ENCODE results near the gene FAM131B. TPM values are rescaled to one million over a fixed set of nuclear protein-coding genes. Genes with fewer than 3 reads are reported as not detected.

The FAM131B gene
- total and polyA plus RNA-seq, 2 of the 8 experiments (the other 6 are each of a cell fraction or from before 2014, with no cell fraction given), result 23.1 to 38.2 TPM

- DNase-seq (ENCODE audit: low read depth in 1 of 2, low spot score in 2 of 2) (no peak), FAIRE-seq (no peak)
- Histone ChIP-seq H2BK15ac (ENCODE audit: low read length) (no peak overlapping the region), H3K36me3 (ENCODE audit: control insufficient read depth in 2 of 4, insufficient read depth in 4 of 4, low read length in 3 of 4) (peaks cover 22 to 65% (median 37%) of the 10 kb centered on the region in 4 experiments), H3K4me2 (ENCODE audit: insufficient read depth in 1 of 2, low read depth in 2 of 2, low read length in 2 of 2) (peak overlapping the region in 1 of 2 experiments; percentile 25; a peak in 1 of 4 replicates), H4K91ac (replicated peaks; ENCODE audit: insufficient read length, low read length) (no peak overlapping the region), H3K9me3 (ENCODE audit: insufficient read depth in 2 of 2, low read depth in 1 of 2, low read length in 1 of 2) (no peaks in the 10 kb centered on the region), H2BK20ac (ENCODE audit: low read length) (no peak overlapping the region), H3K18ac (ENCODE audit: extremely low read depth, low read length) (no peak overlapping the region), H3K4ac (replicated peaks; ENCODE audit: insufficient read length, low read depth, low read length) (peak overlapping the region; percentile 88), H2AK5ac (ENCODE audit: low read depth, low read length) (no peak overlapping the region), H2BK12ac (ENCODE audit: low read depth, low read length) (no peak overlapping the region), H3K27me3 (replicated peaks in 1 of 4; ENCODE audit: control insufficient read depth in 3 of 4, extremely low read depth in 1 of 4, insufficient read depth in 3 of 4, low read length in 3 of 4) (no peaks in the 10 kb centered on the region), H3K56ac (replicated peaks; ENCODE audit: insufficient read length, low read depth, low read length) (no peak overlapping the region), H3K79me1 (ENCODE audit: low read depth, low read length) (peaks cover 30% of the 10 kb centered on the region), H4K8ac (ENCODE audit: extremely low read depth, insufficient read depth, low read length) (peak overlapping the region; percentile 32; the same call in 1 of the 2 replicates), H3K27ac (ENCODE audit: low read depth, low read length) (peak overlapping the region; percentile 22; the same call in 1 of the 2 replicates), H4K20me1 (replicated peaks in 1 of 2; ENCODE audit: control insufficient read depth in 1 of 2, insufficient read depth in 2 of 2, low read length in 2 of 2) (peaks cover 42 to 57% of the 10 kb centered on the region in 2 experiments), H2BK5ac (ENCODE audit: low read depth, low read length) (peak overlapping the region; percentile 3; the same call in 1 of the 2 replicates), H4K5ac (ENCODE audit: insufficient read length, low read depth, low read length) (no peak overlapping the region), H3K9ac (replicated peaks in 1 of 4; ENCODE audit: extremely low read depth in 1 of 4, low read depth in 3 of 4, low read length in 3 of 4) (no peak overlapping the region; a peak in 1 of 7 replicates), H3K14ac (ENCODE audit: insufficient read length) (no peak overlapping the region), H3K79me2 (ENCODE audit: control insufficient read depth in 1 of 2, insufficient read depth in 2 of 2, low read length in 2 of 2) (peaks cover 3 to 48% of the 10 kb centered on the region in 2 experiments; a peak in 3 of 4 replicates), H3K4me3 (ENCODE audit: extremely low read depth in 1 of 4, insufficient read depth in 2 of 4, low read depth in 3 of 4, low read length in 4 of 4) (no peak overlapping the region), H2AFZ (ENCODE audit: low read length) (no peak overlapping the region), H3K4me1 (replicated peaks in 1 of 4; ENCODE audit: control insufficient read depth in 3 of 4, insufficient read depth in 4 of 4, low read length in 3 of 4) (peaks cover 2 to 18% (median 4%) of the 10 kb centered on the region in 4 experiments; a peak in 6 of 7 replicates), H2BK120ac (replicated peaks; ENCODE audit: low read depth, low read length) (no peak overlapping the region), H3K23me2 (ENCODE audit: low read depth, low read length) (peaks cover 8% of the 10 kb centered on the region; the same call in 1 of the 2 replicates), H3K23ac (ENCODE audit: insufficient read length) (no peak overlapping the region)
- WGBS, 2 experiments (ENCODE audit: extremely low coverage in 1 of 2, insufficient coverage in 1 of 2, insufficient read length in 1 of 2, insufficient replicate concordance in 2 of 2, low coverage in 1 of 2, low lambda C conversion rate in 2 of 2, missing lambda C conversion rate in 1 of 2), result 87% methylated on average over 18 of the region's 19 CpGs; no CpG with 5 or more reads in 1 of the 2 experiments
- CTCF ChIA-PET (ENCODE audit: partially characterized antibody), result interaction anchor here (1.0 kb wide), 1 partner anchor 18 kb away, joined by 3 read pairs; no protein-coding TSS in a partner anchor
- POLR2A ChIA-PET (ENCODE audit: partially characterized antibody), result interaction anchor here (0.8 to 19.0 kb wide), 11 partner anchors 11 to 70 kb away, joined by 3 to 518 read pairs (median 4); partner anchors contain the start of genes CLCN1, EPHA1 and FAM131B
- TF ChIP-seq USF2 (IDR thresholded peaks at IDR 0.05; ENCODE audit: low read length) (no peak), RXRA (IDR thresholded peaks at IDR 0.05; ENCODE audit: insufficient read depth, low read depth, low read length) (no peak), CTBP2 (IDR thresholded peaks at IDR 0.05; ENCODE audit: borderline replicate concordance, insufficient read depth, insufficient read length, low read length) (no peak), PHF8 (conservative IDR thresholded peaks at IDR 0.05; ENCODE audit: low read depth, low read length) (no peak), HDAC2 (IDR thresholded peaks at IDR 0.05; ENCODE audit: borderline replicate concordance in 1 of 2, low read depth in 2 of 2, low read length in 2 of 2) (no peak), JUN (IDR thresholded peaks at IDR 0.05; ENCODE audit: low read depth, low read length) (no peak), FOSL1 (IDR thresholded peaks at IDR 0.05; ENCODE audit: insufficient read depth, low read depth, low read length) (no peak)
- TF ChIP-seq, protein P1, sequence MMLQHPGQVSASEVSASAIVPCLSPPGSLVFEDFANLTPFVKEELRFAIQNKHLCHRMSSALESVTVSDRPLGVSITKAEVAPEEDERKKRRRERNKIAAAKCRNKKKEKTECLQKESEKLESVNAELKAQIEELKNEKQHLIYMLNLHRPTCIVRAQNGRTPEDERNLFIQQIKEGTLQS (IDR thresholded peaks at IDR 0.05; ENCODE audit: insufficient read depth, low read depth, low read length), result no peak
Observed at GRCh38 chr7:143385891-143386781, 23.6 kb upstream of the FAM131B start.
